GM23248 (cell line): ENCODE data around the gene RHOG.

Experiments used
- EZH2 ChIP-seq: fragments of 200-600 bp; sonication (generic); IDR thresholded peaks from 2 replicates; pipeline ENCODE4 v1.6.1; 2018; ENCODE audit warnings: antibody characterized with exemption, mild to moderate bottlenecking; ENCODE audit not compliant: insufficient read depth, poor library complexity, severe bottlenecking
- EZH2phosphoT487 ChIP-seq: fragments of 200-600 bp; sonication (generic); IDR thresholded peaks from 2 replicates; pipeline ENCODE4 v1.6.1; 2018; ENCODE audit warnings: antibody characterized with exemption, moderate library complexity, mild to moderate bottlenecking, low read depth; ENCODE audit not compliant: insufficient read depth

DNA sequence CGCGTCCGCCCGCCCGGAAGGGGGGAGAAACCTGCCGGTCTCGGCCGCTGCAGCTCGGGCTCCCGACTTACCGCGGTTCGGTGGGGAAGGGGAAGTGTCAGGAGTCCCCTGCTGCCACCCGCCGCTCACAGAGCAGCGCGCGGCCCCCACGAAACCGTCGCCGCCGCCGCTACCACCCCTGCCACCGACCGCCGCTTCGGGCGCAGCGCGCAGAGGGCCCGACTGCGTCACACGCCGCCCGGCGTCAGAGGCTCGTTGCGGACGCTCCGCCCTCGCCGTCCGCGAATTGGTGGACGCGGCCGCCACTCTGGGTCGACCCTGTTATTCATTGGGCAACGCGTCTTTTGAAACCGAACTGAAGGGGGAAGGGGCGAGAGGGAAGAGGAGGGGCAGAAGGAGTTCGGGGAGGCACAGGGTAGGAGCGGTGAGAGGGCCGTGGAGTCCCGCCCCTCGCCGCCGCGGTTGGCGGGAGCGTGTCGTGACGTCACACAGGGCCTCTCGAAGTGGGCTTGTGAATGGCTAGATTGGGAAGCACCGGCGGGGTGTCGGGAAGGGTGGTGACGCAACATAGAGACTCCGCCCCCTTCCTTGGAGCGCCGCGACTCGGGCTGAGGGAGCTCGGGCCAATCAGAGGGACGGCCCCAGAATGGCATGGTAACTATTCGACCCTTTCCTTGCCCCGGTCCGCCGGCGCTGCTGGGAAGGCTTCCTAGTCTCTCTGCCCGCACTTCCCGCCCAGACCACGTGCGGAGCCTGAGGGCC is 43.2 kb downstream of the RHOG start, which contains the start of gene NUP98:
- TF ChIP-seq EZH2: no peak
- TF ChIP-seq EZH2phosphoT487: no peak
